Vagina (tissue), 2 donors: Measurements from ENCODE around the gene SGCD. TPM values are rescaled to one million over a fixed set of nuclear protein-coding genes. Genes with fewer than 3 reads are reported as not detected.

Source experiments
- DNase-seq, 2 donors: peaks; one replicate each; pipeline ENCODE4 v3.0.0-alpha.2; 2017; ENCODE audit errors: extremely low spot score in 2 of 2
- H3K27ac ChIP-seq: fragments of 200-600 bp; sonication (generic); one replicate; pipeline ENCODE4 v1.5.1; 2019
- H3K27me3 ChIP-seq: fragments of 200-600 bp; sonication (generic); one replicate; pipeline ENCODE4 v1.5.1; 2019
- H3K36me3 ChIP-seq, 2 donors: fragments of 200-600 bp; sonication (generic); one replicate each; pipeline ENCODE4 v1.5.1; 2017 to 2019
- H3K4me1 ChIP-seq: fragments of 200-600 bp; sonication (generic); one replicate; pipeline ENCODE4 v1.5.1; 2019
- H3K4me3 ChIP-seq, 2 donors: fragments of 200-600 bp; sonication (generic); 1 replicate in 1 of 2; 2 replicates in 1 of 2; pipeline ENCODE4 v1.5.1; 2016 to 2019
- H3K9me3 ChIP-seq: fragments of 200-600 bp; sonication (generic); one replicate; pipeline ENCODE4 v1.5.1; 2019
- POLR2A ChIP-seq, 2 donors: fragments of 450-650 bp; IDR thresholded peaks; one replicate each; pipeline ENCODE4 v1.6.1; 2017; ENCODE audit warnings: antibody characterized with exemption in 2 of 2, mild to moderate bottlenecking in 2 of 2, moderate library complexity in 2 of 2
- POLR2AphosphoS5 ChIP-seq, 2 donors: sonication (generic); formaldehyde crosslinking; IDR thresholded peaks; one replicate each; pipeline ENCODE4 v1.9.0; 2017; ENCODE audit warnings: antibody characterized with exemption in 2 of 2, mild to moderate bottlenecking in 2 of 2, low read depth in 1 of 2; ENCODE audit not compliant: insufficient read depth in 1 of 2
- intact Hi-C: fragments of 100-400 bp; cut with DNase I; formaldehyde crosslinking; loops from one replicate; pipeline ENCODE4 v1.15.1; 2023
- total RNA-seq: library from RNA; depleted of rRNA; stranded (reverse); fragments of >200 nt; gene quantifications from one replicate; pipeline ENCODE4 v1.2.3, GENCODE V29; 2016
- TF ChIP-seq, protein P1 (sequence below), 3 experiments: fragments of 450-650 bp in 2 of 3; fragments of 200-600 bp in 1 of 3; sonication (generic) in 1 of 3; IDR thresholded peaks; one replicate each; pipeline ENCODE4 v1.5.1; 2017 to 2019; ENCODE audit warnings: antibody characterized with exemption in 3 of 3, mild to moderate bottlenecking in 2 of 3, moderate library complexity in 2 of 3

The SGCD gene
- total RNA-seq, 1 donor from 2014 or later, result 6.9 TPM

DNA sequence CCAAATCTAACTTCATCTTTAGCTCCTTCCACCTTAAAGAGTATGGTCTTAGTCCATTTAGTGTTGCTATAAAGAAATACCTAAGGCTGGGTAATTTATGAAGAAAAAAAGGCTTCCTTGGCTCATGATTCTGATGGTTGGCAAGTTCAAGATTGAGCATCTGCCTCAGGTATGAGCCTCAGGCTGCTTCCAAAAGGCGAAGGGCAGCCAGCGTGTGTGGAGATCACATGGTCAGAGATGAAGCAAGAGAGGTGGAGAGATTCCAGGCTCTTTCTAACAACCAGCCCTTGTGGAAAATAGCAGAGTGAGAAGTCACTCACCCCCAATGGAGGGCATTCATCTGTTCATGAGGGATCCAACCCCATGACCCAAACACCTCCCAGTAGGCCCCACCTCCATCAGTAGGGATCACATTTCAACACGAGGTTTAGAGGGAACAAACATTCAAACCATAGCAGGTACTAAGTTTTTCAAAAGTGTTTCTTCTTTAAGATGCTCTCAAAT is 225.9 kb downstream of the SGCD start:
- Histone ChIP-seq H3K27ac (no peak overlapping the region), H3K4me3 (no peak overlapping the region), H3K4me1 (no peaks in the 10 kb centered on the region), H3K36me3 (no peaks in the 10 kb centered on the region), H3K27me3 (no peaks in the 10 kb centered on the region), H3K9me3 (no peaks in the 10 kb centered on the region)
- no peak for DNase-seq
- intact Hi-C loops, result no loop called here
- TF ChIP-seq, protein P1, sequence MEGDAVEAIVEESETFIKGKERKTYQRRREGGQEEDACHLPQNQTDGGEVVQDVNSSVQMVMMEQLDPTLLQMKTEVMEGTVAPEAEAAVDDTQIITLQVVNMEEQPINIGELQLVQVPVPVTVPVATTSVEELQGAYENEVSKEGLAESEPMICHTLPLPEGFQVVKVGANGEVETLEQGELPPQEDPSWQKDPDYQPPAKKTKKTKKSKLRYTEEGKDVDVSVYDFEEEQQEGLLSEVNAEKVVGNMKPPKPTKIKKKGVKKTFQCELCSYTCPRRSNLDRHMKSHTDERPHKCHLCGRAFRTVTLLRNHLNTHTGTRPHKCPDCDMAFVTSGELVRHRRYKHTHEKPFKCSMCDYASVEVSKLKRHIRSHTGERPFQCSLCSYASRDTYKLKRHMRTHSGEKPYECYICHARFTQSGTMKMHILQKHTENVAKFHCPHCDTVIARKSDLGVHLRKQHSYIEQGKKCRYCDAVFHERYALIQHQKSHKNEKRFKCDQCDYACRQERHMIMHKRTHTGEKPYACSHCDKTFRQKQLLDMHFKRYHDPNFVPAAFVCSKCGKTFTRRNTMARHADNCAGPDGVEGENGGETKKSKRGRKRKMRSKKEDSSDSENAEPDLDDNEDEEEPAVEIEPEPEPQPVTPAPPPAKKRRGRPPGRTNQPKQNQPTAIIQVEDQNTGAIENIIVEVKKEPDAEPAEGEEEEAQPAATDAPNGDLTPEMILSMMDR (IDR thresholded peaks at IDR 0.05), result no peak
- TF ChIP-seq POLR2AphosphoS5 (IDR thresholded peaks at IDR 0.05; ENCODE audit: insufficient read depth in 1 of 2, low read depth in 1 of 2), result no peak

- intact Hi-C loops, result no loop called here
- no peak overlapping the region for H3K27ac ChIP-seq
- H3K4me1 ChIP-seq, result no peaks in the 10 kb centered on the region
- no peak for TF ChIP-seq POLR2A (IDR thresholded peaks at IDR 0.05)
- TF ChIP-seq, protein P1 (IDR thresholded peaks at IDR 0.05), result no peak
- no peak for TF ChIP-seq POLR2AphosphoS5 (IDR thresholded peaks at IDR 0.05; ENCODE audit: insufficient read depth in 1 of 2, low read depth in 1 of 2)
- no peaks in the 10 kb centered on the region for H3K27me3 ChIP-seq
- no peak overlapping the region for H3K4me3 ChIP-seq
- no peak for DNase-seq
- H3K9me3 ChIP-seq, result no peaks in the 10 kb centered on the region
- H3K36me3 ChIP-seq, result no peaks in the 10 kb centered on the region
These were observed 229.9 kb downstream of the SGCD start for GRCh38 chr5:156556666-156557406.

GRCh38 chr5:156560002-156560401 is 233.0 kb downstream of the SGCD start:
- H3K27me3 ChIP-seq, result no peaks in the 10 kb centered on the region
- intact Hi-C loops, result no loop called here
- H3K36me3 ChIP-seq, result no peaks in the 10 kb centered on the region
- H3K4me1 ChIP-seq, result no peaks in the 10 kb centered on the region
- H3K4me3 ChIP-seq, result no peak overlapping the region
- TF ChIP-seq POLR2AphosphoS5 (IDR thresholded peaks at IDR 0.05; ENCODE audit: insufficient read depth in 1 of 2, low read depth in 1 of 2), result no peak
- TF ChIP-seq, protein P1 (IDR thresholded peaks at IDR 0.05), result no peak
- no peak for TF ChIP-seq POLR2A (IDR thresholded peaks at IDR 0.05)
- no peak overlapping the region for H3K27ac ChIP-seq
- H3K9me3 ChIP-seq, result no peaks in the 10 kb centered on the region
- no peak for DNase-seq

GRCh38 chr5:156561651-156562050 is 234.7 kb downstream of the SGCD start:
- no peak for DNase-seq
- Histone ChIP-seq H3K36me3 (no peaks in the 10 kb centered on the region), H3K27me3 (no peaks in the 10 kb centered on the region), H3K4me1 (no peaks in the 10 kb centered on the region), H3K9me3 (no peaks in the 10 kb centered on the region), H3K4me3 (no peak overlapping the region), H3K27ac (no peak overlapping the region)
- TF ChIP-seq, protein P1 (IDR thresholded peaks at IDR 0.05), result no peak
- TF ChIP-seq POLR2AphosphoS5 (IDR thresholded peaks at IDR 0.05; ENCODE audit: insufficient read depth in 1 of 2, low read depth in 1 of 2), result no peak
- no peak for TF ChIP-seq POLR2A (IDR thresholded peaks at IDR 0.05)
- intact Hi-C loops, result no loop called here

GRCh38 chr5:156570615-156571014 is 243.7 kb downstream of the SGCD start:
- no peak for DNase-seq
- Histone ChIP-seq H3K27me3 (no peaks in the 10 kb centered on the region), H3K9me3 (no peaks in the 10 kb centered on the region), H3K4me3 (no peak overlapping the region), H3K27ac (no peak overlapping the region), H3K4me1 (no peaks in the 10 kb centered on the region), H3K36me3 (no peaks in the 10 kb centered on the region)
- intact Hi-C loops, result no loop called here
- TF ChIP-seq POLR2A (IDR thresholded peaks at IDR 0.05), result no peak
- no peak for TF ChIP-seq POLR2AphosphoS5 (IDR thresholded peaks at IDR 0.05; ENCODE audit: insufficient read depth in 1 of 2, low read depth in 1 of 2)
- TF ChIP-seq, protein P1 (IDR thresholded peaks at IDR 0.05), result no peak
